Epithelial cell of umbilical artery (primary cell): ENCODE results near the gene ITGA8. TPM values are rescaled to one million over a fixed set of nuclear protein-coding genes. Genes with fewer than 3 reads are reported as not detected.

Experiments used
- total RNA-seq: library from RNA; depleted of rRNA; stranded (reverse); fragments of >200 nt; gene quantifications from 2 replicates; pipeline ENCODE4 v1.2.3, GENCODE V29; 2014

Gene ITGA8
- total RNA-seq = under 0.01 and 0.32 TPM in 2 replicates

GRCh38 chr10:15719899-15720634 is at the start of gene ITGA8:
TSS of gene ITGA8 (minus strand) at chr10:15719922. CDS start at chr10:15719771, 151 bp downstream.

Other genes starting within 250 kb of the ITGA8 start
- 26.1 and 27.0 TPM in 2 replicates for gene MINDY3, start 140.6 kb upstream of the ITGA8 start, total RNA-seq